NCI-H2196 treated with DMSO at 0.1 percent for 48 hours (cell line): ENCODE measurements around the gene CATSPERD.
A peak's percentile ranks its signal among the peaks of the same experiment; 100 is the strongest.

Experiments
- DNase-seq: peaks from one replicate; lab custom pipeline; 2025; ENCODE audit not compliant: unreplicated experiment; lab: John Stamatoyannopoulos, UW

CATSPERD gene

DNA sequence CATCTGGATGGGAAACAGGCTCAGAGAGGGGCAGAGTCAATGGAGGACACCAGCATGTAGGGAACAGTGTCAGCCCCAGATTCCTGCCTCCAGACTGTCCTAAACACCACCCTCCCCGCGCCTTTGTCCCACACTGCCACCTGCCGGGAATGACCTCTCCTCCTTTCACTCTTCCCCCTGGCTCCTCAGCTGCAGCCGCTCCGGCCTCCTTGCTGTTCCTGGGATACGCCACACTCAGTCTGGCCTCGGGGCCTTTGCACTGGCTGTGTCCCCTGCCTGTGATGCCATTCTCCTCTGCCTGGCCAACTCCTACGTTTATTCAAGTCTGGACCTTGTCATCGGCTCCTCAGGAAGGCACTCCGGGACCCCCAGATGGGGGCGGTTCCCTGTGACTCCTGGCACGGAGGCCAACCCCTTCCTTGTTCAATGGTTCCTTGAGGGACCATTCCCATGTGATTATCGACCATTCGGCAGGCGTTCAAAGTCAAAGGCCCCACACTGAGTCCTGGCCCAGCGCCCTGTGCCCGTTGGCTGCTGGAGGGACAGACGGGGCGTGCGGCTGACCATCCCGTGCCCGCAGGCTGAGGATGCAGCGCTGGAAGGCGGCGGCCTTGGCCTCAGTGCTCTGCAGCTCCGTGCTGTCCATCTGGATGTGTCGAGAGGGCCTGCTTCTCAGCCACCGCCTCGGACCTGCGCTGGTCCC is 103.3 kb downstream of the CATSPERD start:
- no peak for DNase-seq

DNA sequence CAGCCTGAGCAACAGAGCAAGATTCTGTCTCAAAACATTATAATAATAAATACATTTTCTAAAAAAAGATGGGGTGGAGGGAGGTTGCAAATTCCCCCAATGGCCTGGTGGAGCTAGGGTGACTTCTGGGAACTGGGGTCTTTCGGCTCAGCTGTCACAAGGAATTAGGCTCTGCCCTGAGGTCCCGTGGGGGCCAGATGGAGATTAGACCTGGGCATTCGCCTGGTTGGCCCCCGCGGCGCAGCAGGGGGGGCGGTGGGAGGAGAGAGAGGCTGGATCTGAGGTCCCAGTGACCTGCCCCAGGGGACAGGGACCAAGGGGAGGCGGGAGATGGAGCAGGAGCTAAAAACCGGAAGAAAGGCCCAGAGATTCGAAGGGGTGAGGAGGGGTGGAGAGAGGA is 104.3 kb downstream of the CATSPERD start:
- no peak for DNase-seq

DNA sequence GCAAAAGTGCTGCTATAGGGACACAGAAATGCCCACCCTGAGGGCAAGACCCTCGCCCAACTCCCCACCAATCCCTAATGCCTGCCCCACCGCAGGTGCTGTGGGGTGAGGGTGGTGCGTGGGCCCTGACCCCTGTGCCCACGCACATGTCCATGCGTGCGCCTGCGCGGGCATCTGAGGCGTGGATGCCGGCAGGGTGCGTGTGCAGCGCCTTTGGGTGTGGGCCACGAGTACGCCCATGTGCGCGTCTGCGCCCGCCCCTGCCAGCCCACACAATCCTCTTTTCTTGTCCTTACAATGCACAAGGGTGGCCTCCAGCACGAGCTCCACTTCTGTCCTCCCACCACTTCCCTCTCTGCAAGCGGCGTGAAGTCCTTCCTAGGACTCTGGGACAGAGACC is 104.7 kb downstream of the CATSPERD start:
- DNase-seq: no peak

DNA sequence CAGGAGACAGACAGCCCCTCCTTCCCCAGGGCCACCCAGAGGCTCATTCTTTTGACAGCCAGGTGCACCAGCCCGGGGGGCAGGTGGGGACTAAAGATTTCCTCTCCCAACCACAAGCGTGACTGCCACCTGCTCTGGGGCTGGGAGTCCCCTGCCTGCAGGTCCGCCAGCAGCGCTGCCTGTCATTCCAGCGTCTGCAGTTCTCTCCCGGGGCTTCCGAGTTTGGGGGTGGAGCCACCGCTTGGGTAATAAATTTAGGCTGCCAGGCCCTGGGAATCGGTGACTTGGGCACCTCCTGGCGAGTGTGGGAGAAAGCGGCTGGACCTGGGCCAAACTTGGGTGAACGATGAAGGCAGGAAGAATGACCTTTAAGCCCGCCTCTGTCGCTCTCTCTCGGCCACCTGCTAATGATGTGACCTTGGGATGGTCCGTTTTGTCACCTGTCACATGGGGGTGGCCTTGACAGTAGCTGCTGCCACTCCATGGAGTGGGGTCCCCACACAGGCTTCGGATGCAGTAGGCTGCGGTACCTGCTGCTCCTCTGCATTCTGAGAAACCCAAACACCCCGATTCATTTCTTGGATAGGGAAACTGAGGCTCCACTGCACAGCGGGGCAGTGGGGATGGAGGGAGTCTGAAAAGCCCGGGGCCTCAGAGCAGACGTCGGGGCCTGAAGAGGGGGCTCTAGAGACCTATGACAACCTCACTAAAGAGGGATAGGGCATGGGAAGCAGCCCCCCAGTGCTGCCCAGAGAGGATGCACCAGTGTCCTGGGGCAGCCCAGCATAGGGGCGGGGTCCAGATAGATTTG is 106.3 kb downstream of the CATSPERD start:
- DNase-seq: peak; percentile 79

DNA sequence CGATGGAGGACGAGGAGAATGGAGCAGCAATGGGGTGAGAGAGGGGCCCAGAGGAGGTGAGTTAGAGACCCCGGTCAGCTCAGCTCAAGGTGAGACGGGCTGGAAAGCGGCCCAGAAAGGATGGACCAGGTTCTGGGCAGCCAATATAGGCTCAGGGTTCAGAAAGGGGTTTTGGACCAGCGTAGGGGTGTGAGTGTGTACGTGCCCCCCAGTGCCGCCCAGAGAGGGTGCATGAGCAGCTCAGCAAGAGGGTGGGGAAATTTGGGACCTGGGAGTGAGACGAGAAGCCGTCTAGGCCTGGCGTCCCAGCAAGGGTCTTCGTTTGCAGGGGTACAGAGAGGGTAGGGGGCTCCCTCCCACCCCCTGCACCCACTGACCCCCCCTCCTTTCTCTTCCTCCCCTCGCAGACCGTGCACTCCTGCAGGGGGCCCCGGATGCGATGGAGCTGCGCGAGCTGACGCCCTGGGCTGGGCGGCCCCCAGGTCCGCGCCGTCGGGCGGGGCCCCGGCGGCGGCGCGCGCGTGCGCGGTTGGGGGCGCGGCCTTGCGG is 107.0 kb downstream of the CATSPERD start:
- no peak for DNase-seq

DNA sequence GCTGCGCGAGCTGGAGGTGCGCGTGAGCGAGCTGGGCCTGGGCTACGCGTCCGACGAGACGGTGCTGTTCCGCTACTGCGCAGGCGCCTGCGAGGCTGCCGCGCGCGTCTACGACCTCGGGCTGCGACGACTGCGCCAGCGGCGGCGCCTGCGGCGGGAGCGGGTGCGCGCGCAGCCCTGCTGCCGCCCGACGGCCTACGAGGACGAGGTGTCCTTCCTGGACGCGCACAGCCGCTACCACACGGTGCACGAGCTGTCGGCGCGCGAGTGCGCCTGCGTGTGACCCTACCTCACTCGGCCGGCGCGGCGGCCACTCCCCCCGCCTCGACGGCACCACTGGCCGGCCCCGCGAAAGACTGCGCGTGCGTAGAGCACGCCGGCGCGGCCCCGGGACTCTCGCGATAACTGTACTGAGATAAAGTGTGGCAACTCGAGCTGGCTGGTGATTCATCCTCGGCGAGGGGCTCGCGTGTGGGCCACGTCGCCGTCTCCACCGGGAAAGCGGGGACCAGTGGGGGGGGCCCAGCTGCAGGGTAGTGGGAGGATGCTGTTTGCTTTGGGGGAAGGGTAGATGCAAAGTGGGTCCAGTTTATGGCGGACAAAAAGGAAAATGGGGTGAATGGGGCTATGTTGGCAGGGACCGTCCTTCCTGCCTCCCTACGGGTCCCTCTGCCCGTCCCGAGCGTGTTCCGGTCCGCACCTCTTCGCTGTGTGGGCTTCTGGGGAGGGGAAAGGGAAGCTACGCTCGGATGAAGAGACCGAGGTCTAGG is 107.6 kb downstream of the CATSPERD start:
- peak; percentile 94 for DNase-seq
